ENCODE measurements around the gene ADGRG6. TPM values are rescaled to one million over a fixed set of nuclear protein-coding genes. Genes with fewer than 3 reads are reported as not detected.

The ADGRG6 gene
- total RNA-seq: 100 to 1,000 TPM in 1 of 2 donors, 10 to 100 TPM in 1; 57.8 to 110 TPM
- 10 to 100 TPM; 18.7 to 33.6 TPM for polyA plus RNA-seq

GRCh38 chr6:142301651-142302391, at the start of gene ADGRG6:
ADGRG6 (plus strand) TSS chr6:142302007; CDS start chr6:142302330, 323 bp downstream.
- under 1% methylated on average over 69 of the region's 69 CpGs for WGBS
- Histone ChIP-seq H3K27ac (ENCODE audit: low read depth in 1 of 2, low read length in 2 of 2) (peak within 1 kb of the TSS; percentile 96 to 98), H3K4me3 (ENCODE audit: low read depth in 1 of 3, low read length in 3 of 3) (peak within 1 kb of the TSS; percentile 78 to 93 (median 93)), H3K9me3 (ENCODE audit: control insufficient read depth in 4 of 4, low read length in 3 of 4) (no peaks in the 10 kb centered on the region), H3K27me3 (ENCODE audit: control insufficient read depth in 4 of 4, insufficient read depth in 4 of 4, low read length in 3 of 4) (no peaks in the 10 kb centered on the region), H3K36me3 (ENCODE audit: control insufficient read depth in 4 of 4, insufficient read depth in 3 of 4, low read depth in 1 of 4, low read length in 3 of 4) (no peaks in the 10 kb centered on the region), H3K4me1 (ENCODE audit: control insufficient read depth in 4 of 4, insufficient read depth in 4 of 4, low read length in 3 of 4) (peaks cover 3 to 30% (median 16%) of the 10 kb centered on the region in 4 donors), H3K9ac (ENCODE audit: low read depth in 1 of 2, low read length in 2 of 2) (peak within 1 kb of the TSS; percentile 92 to 95)
- DNase-seq (ENCODE audit: low spot score): peak; percentile 58
- TF ChIP-seq, protein P1, sequence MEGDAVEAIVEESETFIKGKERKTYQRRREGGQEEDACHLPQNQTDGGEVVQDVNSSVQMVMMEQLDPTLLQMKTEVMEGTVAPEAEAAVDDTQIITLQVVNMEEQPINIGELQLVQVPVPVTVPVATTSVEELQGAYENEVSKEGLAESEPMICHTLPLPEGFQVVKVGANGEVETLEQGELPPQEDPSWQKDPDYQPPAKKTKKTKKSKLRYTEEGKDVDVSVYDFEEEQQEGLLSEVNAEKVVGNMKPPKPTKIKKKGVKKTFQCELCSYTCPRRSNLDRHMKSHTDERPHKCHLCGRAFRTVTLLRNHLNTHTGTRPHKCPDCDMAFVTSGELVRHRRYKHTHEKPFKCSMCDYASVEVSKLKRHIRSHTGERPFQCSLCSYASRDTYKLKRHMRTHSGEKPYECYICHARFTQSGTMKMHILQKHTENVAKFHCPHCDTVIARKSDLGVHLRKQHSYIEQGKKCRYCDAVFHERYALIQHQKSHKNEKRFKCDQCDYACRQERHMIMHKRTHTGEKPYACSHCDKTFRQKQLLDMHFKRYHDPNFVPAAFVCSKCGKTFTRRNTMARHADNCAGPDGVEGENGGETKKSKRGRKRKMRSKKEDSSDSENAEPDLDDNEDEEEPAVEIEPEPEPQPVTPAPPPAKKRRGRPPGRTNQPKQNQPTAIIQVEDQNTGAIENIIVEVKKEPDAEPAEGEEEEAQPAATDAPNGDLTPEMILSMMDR (IDR thresholded peaks at IDR 0.05; ENCODE audit: low read depth, low read length, missing input control): peak; percentile 37
- peak; percentile 31 to 57 for TF ChIP-seq RAD21 (IDR thresholded peaks at IDR 0.05)
- peak; percentile 19 to 45 for TF ChIP-seq EGR1 (IDR thresholded peaks at IDR 0.05; ENCODE audit: low read depth in 2 of 2)
- TF ChIP-seq, protein P2, sequence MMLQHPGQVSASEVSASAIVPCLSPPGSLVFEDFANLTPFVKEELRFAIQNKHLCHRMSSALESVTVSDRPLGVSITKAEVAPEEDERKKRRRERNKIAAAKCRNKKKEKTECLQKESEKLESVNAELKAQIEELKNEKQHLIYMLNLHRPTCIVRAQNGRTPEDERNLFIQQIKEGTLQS (IDR thresholded peaks at IDR 0.05): no peak

GRCh38 chr6:142254513-142254912, 47.3 kb upstream of the ADGRG6 start:
- 33% methylated on average over 6 of the region's 6 CpGs for WGBS
- no peak for DNase-seq (ENCODE audit: low spot score)
- no peak overlapping the region for H3K9ac ChIP-seq (ENCODE audit: low read depth in 1 of 2, low read length in 2 of 2)
- peak; percentile 47 for TF ChIP-seq SP1 (IDR thresholded peaks at IDR 0.05)
- TF ChIP-seq FOXA2 (IDR thresholded peaks at IDR 0.05): no peak
- peak; percentile 47 to 68 for TF ChIP-seq HNF4A (conservative IDR thresholded peaks at IDR 0.05)
- TF ChIP-seq RAD21 (IDR thresholded peaks at IDR 0.05): peak in 1 of 2 donors; percentile 39
- TF ChIP-seq RXRA (IDR thresholded peaks at IDR 0.05): peak; percentile 7 to 47
- no peaks in the 10 kb centered on the region for H3K27me3 ChIP-seq (ENCODE audit: control insufficient read depth in 4 of 4, insufficient read depth in 4 of 4, low read length in 3 of 4)
- H3K4me3 ChIP-seq (ENCODE audit: low read depth in 1 of 3, low read length in 3 of 3): no peak overlapping the region
- peaks cover 0 to 3% (median 0%) of the 10 kb centered on the region in 4 donors for H3K36me3 ChIP-seq (ENCODE audit: control insufficient read depth in 4 of 4, insufficient read depth in 3 of 4, low read depth in 1 of 4, low read length in 3 of 4)
- no peak overlapping the region for H3K27ac ChIP-seq (ENCODE audit: low read depth in 1 of 2, low read length in 2 of 2)
- no peaks in the 10 kb centered on the region for H3K9me3 ChIP-seq (ENCODE audit: control insufficient read depth in 4 of 4, low read length in 3 of 4)
- peaks cover 0 to 14% (median 7%) of the 10 kb centered on the region in 4 donors for H3K4me1 ChIP-seq (ENCODE audit: control insufficient read depth in 4 of 4, insufficient read depth in 4 of 4, low read length in 3 of 4)

DNA sequence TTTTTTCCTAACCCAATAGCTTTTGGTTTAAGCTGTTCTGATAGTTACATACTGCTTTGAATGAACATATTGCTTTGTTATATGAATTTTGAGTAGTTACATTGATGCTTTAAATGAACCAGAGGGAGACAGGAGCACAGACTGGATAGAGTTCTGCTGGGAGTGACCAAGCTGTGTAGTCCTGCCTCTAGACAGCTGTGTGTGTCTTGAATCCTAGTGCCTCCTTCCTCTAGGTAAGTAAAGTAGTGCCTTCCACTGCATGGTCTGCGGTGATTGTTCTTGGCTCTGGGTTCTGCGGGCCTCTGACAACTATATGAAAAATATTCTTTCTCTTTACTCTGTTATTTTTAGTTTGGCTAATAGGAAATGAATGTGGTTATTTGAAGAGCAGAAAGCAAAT, 46.0 kb upstream of the ADGRG6 start:
- Histone ChIP-seq H3K4me1 (ENCODE audit: control insufficient read depth in 4 of 4, insufficient read depth in 4 of 4, low read length in 3 of 4) (peaks cover 0 to 17% (median 7%) of the 10 kb centered on the region in 4 donors), H3K27ac (ENCODE audit: low read depth in 1 of 2, low read length in 2 of 2) (no peak overlapping the region), H3K9me3 (ENCODE audit: control insufficient read depth in 4 of 4, low read length in 3 of 4) (no peaks in the 10 kb centered on the region), H3K4me3 (ENCODE audit: low read depth in 1 of 3, low read length in 3 of 3) (no peak overlapping the region), H3K36me3 (ENCODE audit: control insufficient read depth in 4 of 4, insufficient read depth in 3 of 4, low read depth in 1 of 4, low read length in 3 of 4) (peaks cover 0 to 3% (median 0%) of the 10 kb centered on the region in 4 donors), H3K27me3 (ENCODE audit: control insufficient read depth in 4 of 4, insufficient read depth in 4 of 4, low read length in 3 of 4) (no peaks in the 10 kb centered on the region), H3K9ac (ENCODE audit: low read depth in 1 of 2, low read length in 2 of 2) (no peak overlapping the region)
- 57% methylated on average over 2 of the region's 2 CpGs for WGBS
- no peak for DNase-seq (ENCODE audit: low spot score)
- no peak for TF ChIP-seq EGR1 (IDR thresholded peaks at IDR 0.05; ENCODE audit: low read depth in 2 of 2)
- TF ChIP-seq RAD21 (IDR thresholded peaks at IDR 0.05): no peak
- no peak for TF ChIP-seq YY1 (IDR thresholded peaks at IDR 0.05)
- no peak for TF ChIP-seq HNF4G (IDR thresholded peaks at IDR 0.05)
- no peak for TF ChIP-seq JUND (IDR thresholded peaks at IDR 0.05)
- TF ChIP-seq TAF1 (conservative IDR thresholded peaks at IDR 0.05): no peak
- no peak for TF ChIP-seq GABPA (IDR thresholded peaks at IDR 0.05 in 1 of 2, conservative IDR thresholded peaks at IDR 0.05 in 1 of 2)
- TF ChIP-seq, protein P2 (IDR thresholded peaks at IDR 0.05): no peak
- TF ChIP-seq FOXA2 (IDR thresholded peaks at IDR 0.05): no peak
- TF ChIP-seq REST (IDR thresholded peaks at IDR 0.05): no peak
- no peak for TF ChIP-seq ZBTB33 (IDR thresholded peaks at IDR 0.05)
- no peak for TF ChIP-seq NR2F2 (IDR thresholded peaks at IDR 0.05)
- TF ChIP-seq MAX (IDR thresholded peaks at IDR 0.05): no peak
- TF ChIP-seq HNF4A (conservative IDR thresholded peaks at IDR 0.05): no peak
- no peak for TF ChIP-seq RXRA (IDR thresholded peaks at IDR 0.05)
- TF ChIP-seq FOXA1 (IDR thresholded peaks at IDR 0.05): no peak
- TF ChIP-seq SP1 (IDR thresholded peaks at IDR 0.05): no peak

Data from liver (tissue), 9 donors.